Measurements from ENCODE around the gene CPLX3. TPM values are rescaled to one million over a fixed set of nuclear protein-coding genes. Genes with fewer than 3 reads are reported as not detected.

Gene CPLX3
- total and polyA plus RNA-seq, 10 of the 15 experiments (the other 5 are each of a cell fraction or from before 2014, with no cell fraction given) = 0.02 to 0.04 TPM; not detected in 8

DNA sequence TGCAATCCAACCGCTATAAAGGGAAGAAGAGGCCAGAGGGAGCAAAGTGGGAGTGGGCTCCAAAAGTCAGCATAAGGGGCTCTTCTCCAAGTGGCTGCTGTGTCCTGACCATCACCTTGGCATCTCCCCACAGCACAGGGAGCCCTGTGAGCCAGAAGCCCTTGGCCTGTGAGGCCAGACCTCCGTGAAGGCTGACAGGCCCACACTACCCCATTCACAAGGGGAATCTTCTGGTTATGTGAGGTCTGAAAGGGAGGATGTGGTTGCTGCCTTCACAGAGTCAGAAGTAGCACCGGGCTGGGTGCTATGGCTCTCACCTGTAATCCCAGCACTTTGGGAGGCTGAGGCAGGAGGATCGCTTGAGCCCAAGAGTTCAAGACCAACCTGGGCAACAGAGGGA is 19.2 kb downstream of the CPLX3 start:
- Histone ChIP-seq H3K9ac (ENCODE audit: control insufficient read depth, insufficient read depth, low read length) (no peak overlapping the region), H3K4me2 (ENCODE audit: control insufficient read depth, insufficient read depth) (no peak overlapping the region), H3K4me3 (no peak overlapping the region), H2AFZ (ENCODE audit: control insufficient read depth, low read depth, low read length) (no peak overlapping the region), H3K27me3 (replicated peaks in 1 of 2; ENCODE audit: control insufficient read depth in 2 of 2, insufficient read depth in 2 of 2, low read length in 1 of 2) (no peaks in the 10 kb centered on the region), H4K20me1 (ENCODE audit: control insufficient read depth, insufficient read depth) (no peaks in the 10 kb centered on the region), H3K27ac (ENCODE audit: control insufficient read depth, insufficient read depth) (no peak overlapping the region), H3K79me2 (ENCODE audit: control insufficient read depth, insufficient read depth, low read length) (peaks cover 3% of the 10 kb centered on the region; the same call in 1 of the 2 replicates), H3K9me3 (replicated peaks; ENCODE audit: control insufficient read depth, insufficient read depth, low read length) (no peaks in the 10 kb centered on the region), H3K36me3 (ENCODE audit: control insufficient read depth in 2 of 2, insufficient read depth in 2 of 2, low read length in 1 of 2) (peaks cover 18 to 30% of the 10 kb centered on the region in 2 experiments; a peak in 3 of 4 replicates), H3K4me1 (ENCODE audit: control insufficient read depth, insufficient read depth, low read length) (peaks cover 18% of the 10 kb centered on the region)
- TF ChIP-seq RUNX3 (IDR thresholded peaks at IDR 0.05; ENCODE audit: low read length) (0 out of 2 replicates have a peak, but pooled peaks have one; percentile 26), NR2C2 (IDR thresholded peaks at IDR 0.05; ENCODE audit: borderline replicate concordance, control insufficient read depth, insufficient read length, low read depth) (no peak)
- ATAC-seq (no peak), DNase-seq (ENCODE audit: low read depth, low spot score) (no peak), FAIRE-seq (no peak)
- SMC1A ChIA-PET (ENCODE audit: uncharacterized antibody, unreplicated experiment) = interaction anchor here (1.5 to 6.1 kb wide), 3 partner anchors 25 to 56 kb away, joined by 4 to 43 read pairs (median 17); no protein-coding TSS in a partner anchor
- POLR2A ChIA-PET = no interaction called here
- intact Hi-C loops (cut with micrococcal nuclease; ENCODE audit: unreplicated experiment) (no loop called here), in situ Hi-C loops (cut with MboI) (no loop called here)
- RAD21 ChIA-PET (ENCODE audit: unreplicated experiment) = interaction anchor here (1.3 kb wide), 1 partner anchor 56 kb away, joined by 7 read pairs; no protein-coding TSS in a partner anchor
- CTCF ChIA-PET = interaction anchor here (1.2 to 6.2 kb wide), 2 partner anchors 10 to 55 kb away, joined by 3 to 59 read pairs; no protein-coding TSS in a partner anchor
- WGBS (ENCODE audit: insufficient coverage, insufficient replicate concordance, low lambda C conversion rate, missing lambda C conversion rate) = 24% methylated on average over 4 of the region's 4 CpGs
- BruUV-seq (replicated peaks) = no TSS peak

GRCh38 chr15:74847432-74847831 is 21.0 kb downstream of the CPLX3 start:
- no peak for DNase-seq (ENCODE audit: low read depth, low spot score)
- ChIA-PET RAD21 (ENCODE audit: unreplicated experiment) (interaction anchor here (0.7 to 1.6 kb wide), 2 partner anchors 14 to 54 kb away, joined by 3 to 5 read pairs; no protein-coding TSS in a partner anchor), CTCF (interaction anchor here (1.5 to 2.4 kb wide), 3 partner anchors 22 to 58 kb away, joined by 4 to 9 read pairs (median 7); no protein-coding TSS in a partner anchor), SMC1A (ENCODE audit: uncharacterized antibody, unreplicated experiment) (interaction anchor here (1.5 kb wide), 1 partner anchor 54 kb away, joined by 4 read pairs; no protein-coding TSS in a partner anchor), POLR2A (no interaction called here)
- WGBS (ENCODE audit: insufficient coverage, insufficient replicate concordance, low lambda C conversion rate, missing lambda C conversion rate) = 97% methylated on average over 3 of the region's 3 CpGs
- in situ Hi-C loops (cut with MboI) (no loop called here), intact Hi-C loops (cut with micrococcal nuclease; ENCODE audit: unreplicated experiment) (no loop called here)
- Histone ChIP-seq H3K36me3 (ENCODE audit: control insufficient read depth in 2 of 2, insufficient read depth in 2 of 2, low read length in 1 of 2) (peaks cover 30 to 45% of the 10 kb centered on the region in 2 experiments; a peak in 3 of 4 replicates), H3K27ac (ENCODE audit: control insufficient read depth, insufficient read depth) (no peak overlapping the region), H3K9me3 (replicated peaks; ENCODE audit: control insufficient read depth, insufficient read depth, low read length) (no peaks in the 10 kb centered on the region), H3K4me3 (no peak overlapping the region), H4K20me1 (ENCODE audit: control insufficient read depth, insufficient read depth) (no peaks in the 10 kb centered on the region), H3K79me2 (ENCODE audit: control insufficient read depth, insufficient read depth, low read length) (no peaks in the 10 kb centered on the region), H2AFZ (ENCODE audit: control insufficient read depth, low read depth, low read length) (no peak overlapping the region), H3K9ac (ENCODE audit: control insufficient read depth, insufficient read depth, low read length) (no peak overlapping the region), H3K4me2 (ENCODE audit: control insufficient read depth, insufficient read depth) (no peak overlapping the region), H3K27me3 (replicated peaks in 1 of 2; ENCODE audit: control insufficient read depth in 2 of 2, insufficient read depth in 2 of 2, low read length in 1 of 2) (no peaks in the 10 kb centered on the region), H3K4me1 (ENCODE audit: control insufficient read depth, insufficient read depth, low read length) (peaks cover 14% of the 10 kb centered on the region)
- no TSS peak for BruUV-seq (replicated peaks)
- no peak for FAIRE-seq
- no peak for ATAC-seq
- no peak for TF ChIP-seq NR2C2 (IDR thresholded peaks at IDR 0.05; ENCODE audit: borderline replicate concordance, control insufficient read depth, insufficient read length, low read depth)
- TF ChIP-seq E2F8 (IDR thresholded peaks at IDR 0.05; ENCODE audit: low read depth, partially characterized antibody) = no peak
- TF ChIP-seq CBX3 (IDR thresholded peaks at IDR 0.05; ENCODE audit: borderline replicate concordance, low read depth) = no peak
- no peak for TF ChIP-seq TAF1 (IDR thresholded peaks at IDR 0.05; ENCODE audit: borderline replicate concordance, low read depth, low read length)
- TF ChIP-seq WRNIP1 (IDR thresholded peaks at IDR 0.05; ENCODE audit: borderline replicate concordance, low read depth, low read length) = no peak
- no peak for TF ChIP-seq BHLHE40 (IDR thresholded peaks at IDR 0.05; ENCODE audit: borderline replicate concordance in 1 of 2, low read depth in 2 of 2, low read length in 1 of 2)
- TF ChIP-seq BMI1 (IDR thresholded peaks at IDR 0.05; ENCODE audit: borderline replicate concordance) = no peak
- no peak for TF ChIP-seq ATF7 (IDR thresholded peaks at IDR 0.05; ENCODE audit: low read depth)
- TF ChIP-seq SMAD5 (IDR thresholded peaks at IDR 0.05; ENCODE audit: low read depth) = no peak
- TF ChIP-seq HDGF (IDR thresholded peaks at IDR 0.05) = no peak
- no peak for TF ChIP-seq ZBED1 (IDR thresholded peaks at IDR 0.05; ENCODE audit: borderline replicate concordance)
- no peak for TF ChIP-seq POLR2AphosphoS5 (IDR thresholded peaks at IDR 0.05; ENCODE audit: low read length)
- no peak for TF ChIP-seq EZH2 (IDR thresholded peaks at IDR 0.05; ENCODE audit: borderline replicate concordance, control insufficient read depth, low read depth, low read length)
- TF ChIP-seq ESRRA (IDR thresholded peaks at IDR 0.05; ENCODE audit: low read length) = no peak
- TF ChIP-seq ZNF622 (IDR thresholded peaks at IDR 0.05) = no peak

All from GM12878 (cell line).